Ectodermal cell (in vitro differentiated cells): ENCODE measurements around the gene LMF1.
"Not testable (repeated sequence)": the region's sequence is repeated elsewhere in the genome, so short reads cannot be mapped to it uniquely, and the experiment has no call there.

ENCODE experiments used
- H3K27ac ChIP-seq: 2 replicates; pipeline ENCODE4 v1.7.0; 2013; ENCODE audit warnings: mild to moderate bottlenecking, low read depth, low read length; ENCODE audit not compliant: insufficient read depth, poor library complexity, severe bottlenecking
- H3K27me3 ChIP-seq: 2 replicates; pipeline ENCODE4 v1.7.0; 2013; ENCODE audit warnings: mild to moderate bottlenecking, low read length; ENCODE audit not compliant: insufficient read depth, control insufficient read depth, poor library complexity, severe bottlenecking
- H3K36me3 ChIP-seq: one replicate; pipeline ENCODE4 v1.7.0; 2013; ENCODE audit warnings: low read length; ENCODE audit not compliant: control insufficient read depth, insufficient read depth
- H3K4me1 ChIP-seq: one replicate; pipeline ENCODE4 v1.7.0; 2013; ENCODE audit warnings: low read length; ENCODE audit not compliant: control insufficient read depth, insufficient read depth
- H3K4me3 ChIP-seq: 2 replicates; pipeline ENCODE4 v1.7.0; 2013; ENCODE audit warnings: low read depth, low read length, control low read depth; ENCODE audit not compliant: insufficient read depth
- H3K9me3 ChIP-seq: 2 replicates; pipeline ENCODE4 v1.7.0; 2013; ENCODE audit warnings: mild to moderate bottlenecking, low read length, moderate library complexity; ENCODE audit not compliant: control insufficient read depth
- WGBS, 2 experiments: methylation state at CpG; one replicate each; pipeline ENCODE4 v1.1.7; 2013; ENCODE audit warnings: missing lambda C conversion rate in 2 of 2; 5-methylcytosine and 5-hydroxymethylcytosine counted together

Gene LMF1

GRCh38 chr16:892536-893255 lies 78.1 kb downstream of the LMF1 start:
- Histone ChIP-seq H3K36me3 (no peaks in the 10 kb centered on the region), H3K27ac (no peak overlapping the region), H3K4me1 (peaks cover 6% of the 10 kb centered on the region), H3K9me3 (no peaks in the 10 kb centered on the region), H3K4me3 (no peak overlapping the region), H3K27me3 (no peaks in the 10 kb centered on the region)
- 83 to 84% methylated on average over 35 of the region's 35 CpGs for WGBS, 2 experiments

DNA sequence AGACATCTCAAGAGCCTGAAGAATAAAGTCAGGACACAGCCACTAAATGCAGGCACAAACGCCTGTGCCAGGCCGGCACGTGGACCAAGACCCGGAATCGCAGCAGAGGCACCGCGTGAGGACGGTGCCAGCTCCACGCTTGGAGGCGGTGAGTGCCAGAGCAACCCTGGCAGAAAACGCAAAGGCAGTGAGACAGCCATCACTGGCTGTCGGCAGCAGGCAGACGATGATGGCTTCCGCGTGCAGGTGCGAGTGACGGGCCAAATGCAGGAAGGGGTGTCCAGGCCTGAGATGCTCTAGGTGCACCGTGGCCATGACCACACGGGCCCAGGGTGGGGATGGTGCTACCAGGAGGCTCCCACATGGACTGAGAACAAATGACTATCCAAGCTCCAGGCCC lies 78.8 kb downstream of the LMF1 start:
- Histone ChIP-seq H3K27ac (no peak overlapping the region), H3K36me3 (no peaks in the 10 kb centered on the region), H3K4me1 (peaks cover 10% of the 10 kb centered on the region), H3K4me3 (no peak overlapping the region), H3K9me3 (no peaks in the 10 kb centered on the region), H3K27me3 (no peaks in the 10 kb centered on the region)
- 95 to 97% methylated on average over 19 of the region's 19 CpGs for WGBS, 2 experiments

GRCh38 chr16:891353-891740 lies 79.4 kb downstream of the LMF1 start:
- Histone ChIP-seq H3K27ac (no peak overlapping the region), H3K9me3 (no peaks in the 10 kb centered on the region), H3K4me1 (peaks cover 12% of the 10 kb centered on the region), H3K36me3 (no peaks in the 10 kb centered on the region), H3K27me3 (no peaks in the 10 kb centered on the region), H3K4me3 (no peak overlapping the region)
- WGBS, 2 experiments: 95 to 96% methylated on average over 11 of the region's 11 CpGs

DNA sequence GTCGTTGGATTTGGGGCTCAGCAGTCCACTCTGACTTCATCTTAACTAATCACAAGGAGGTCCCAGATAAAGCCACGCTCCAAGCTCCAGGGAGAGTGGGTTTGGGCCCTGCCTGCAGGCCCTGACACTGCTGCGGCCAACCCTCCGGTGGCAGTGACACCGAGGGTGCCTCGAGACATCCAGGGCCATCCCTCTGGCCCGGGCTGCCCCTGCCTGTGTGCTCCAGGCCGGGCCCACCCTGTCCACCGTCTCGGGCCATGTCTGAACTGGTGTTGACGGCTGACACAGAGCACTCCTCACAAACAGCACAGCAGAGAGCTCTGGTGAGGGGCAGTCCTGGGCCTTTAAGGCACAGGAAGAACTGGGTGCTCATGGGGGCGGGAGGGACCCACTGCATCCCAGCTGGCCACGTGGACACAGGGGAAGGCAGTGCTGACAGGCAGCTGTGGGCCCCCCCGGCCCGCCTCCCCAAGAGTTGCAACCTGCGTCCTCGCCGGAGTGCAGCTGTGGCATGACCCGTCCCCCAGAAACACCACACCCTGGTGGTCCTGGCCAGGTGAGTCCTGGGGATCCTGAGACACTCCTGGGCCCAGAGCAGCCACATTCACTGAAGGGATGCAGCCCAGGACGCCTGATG lies 80.0 kb downstream of the LMF1 start:
- no peaks in the 10 kb centered on the region for H3K9me3 ChIP-seq
- 90 to 91% methylated on average over 20 of the region's 20 CpGs for WGBS, 2 experiments
- peaks cover 12% of the 10 kb centered on the region for H3K4me1 ChIP-seq
- H3K27me3 ChIP-seq: no peaks in the 10 kb centered on the region
- no peaks in the 10 kb centered on the region for H3K36me3 ChIP-seq
- H3K27ac ChIP-seq: no peak overlapping the region
- H3K4me3 ChIP-seq: no peak overlapping the region

DNA sequence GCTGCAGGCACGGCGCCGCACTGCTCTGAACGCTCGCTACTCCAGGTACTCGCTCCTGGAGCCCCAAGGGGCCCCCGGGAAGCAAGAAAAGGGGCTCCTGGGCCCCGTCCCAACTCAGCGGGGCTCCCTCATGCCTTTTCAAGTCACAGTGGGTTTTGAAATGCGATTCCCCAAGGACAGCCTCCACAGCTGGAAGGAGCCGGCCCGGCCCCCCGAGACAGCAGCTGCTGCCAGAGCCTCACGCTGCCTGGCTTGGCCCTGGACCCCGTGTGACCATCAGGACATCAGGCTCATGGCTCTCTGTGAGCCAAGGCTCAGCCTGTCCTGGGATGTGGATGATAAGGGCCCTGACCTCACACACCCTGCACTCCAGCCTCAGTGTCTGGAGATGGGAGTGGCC lies 80.6 kb downstream of the LMF1 start:
- no peak overlapping the region for H3K4me3 ChIP-seq
- 60 to 64% methylated on average over 15 of the region's 15 CpGs for WGBS, 2 experiments
- no peaks in the 10 kb centered on the region for H3K9me3 ChIP-seq
- no peak overlapping the region for H3K27ac ChIP-seq
- H3K27me3 ChIP-seq: no peaks in the 10 kb centered on the region
- H3K36me3 ChIP-seq: no peaks in the 10 kb centered on the region
- H3K4me1 ChIP-seq: peaks cover 15% of the 10 kb centered on the region

GRCh38 chr16:889586-889985 lies 81.2 kb downstream of the LMF1 start:
- no peak overlapping the region for H3K27ac ChIP-seq
- no peaks in the 10 kb centered on the region for H3K36me3 ChIP-seq
- H3K4me3 ChIP-seq: no peak overlapping the region
- H3K4me1 ChIP-seq: peaks cover 15% of the 10 kb centered on the region
- 84 to 89% methylated on average over 11 of the region's 11 CpGs for WGBS, 2 experiments
- no peaks in the 10 kb centered on the region for H3K9me3 ChIP-seq
- no peaks in the 10 kb centered on the region for H3K27me3 ChIP-seq

- H3K4me3 ChIP-seq: no peak overlapping the region
- WGBS, 2 experiments: 89 to 91% methylated on average over 24 of the region's 24 CpGs
- no peaks in the 10 kb centered on the region for H3K36me3 ChIP-seq
- H3K27ac ChIP-seq: no peak overlapping the region
- peaks cover 15% of the 10 kb centered on the region for H3K4me1 ChIP-seq
- H3K27me3 ChIP-seq: no peaks in the 10 kb centered on the region
- H3K9me3 ChIP-seq: no peaks in the 10 kb centered on the region
Observed at GRCh38 chr16:888901-889570, 81.7 kb downstream of the LMF1 start.

- WGBS, 2 experiments: 94 to 97% methylated on average over 14 of the region's 15 CpGs
Observed at GRCh38 chr16:888456-888855, 82.3 kb downstream of the LMF1 start.

GRCh38 chr16:887846-888245 lies 82.9 kb downstream of the LMF1 start:
- no peaks in the 10 kb centered on the region for H3K36me3 ChIP-seq
- peaks cover 15% of the 10 kb centered on the region for H3K4me1 ChIP-seq
- no peak overlapping the region for H3K27ac ChIP-seq
- WGBS, 2 experiments: 94 to 95% methylated on average over 20 of the region's 20 CpGs
- no peaks in the 10 kb centered on the region for H3K27me3 ChIP-seq
- H3K4me3 ChIP-seq: no peak overlapping the region
- no peaks in the 10 kb centered on the region for H3K9me3 ChIP-seq

More at GRCh38 chr16:888456-888855, 82.3 kb downstream of the LMF1 start:
- H3K27me3 ChIP-seq, H3K9me3 ChIP-seq, H3K36me3 ChIP-seq, H3K4me3 ChIP-seq, H3K27ac ChIP-seq: not testable (repeated sequence)
- peaks cover 15% of the 10 kb centered on the region for H3K4me1 ChIP-seq
